Mucosa of rectum (tissue), 2 donors: ENCODE results near the gene SPPL3.

Source experiments
- H3K27ac ChIP-seq, 2 donors: one replicate each; pipeline ENCODE4 v1.7.0; 2013; ENCODE audit warnings: inconsistent platforms in 2 of 2, low read depth in 2 of 2, low read length in 2 of 2
- H3K27me3 ChIP-seq, 2 donors: one replicate each; pipeline ENCODE4 v1.7.0; 2013; ENCODE audit warnings: low read length in 2 of 2; ENCODE audit not compliant: control insufficient read depth in 2 of 2, insufficient read depth in 2 of 2
- H3K36me3 ChIP-seq, 2 donors: one replicate each; pipeline ENCODE4 v1.7.0; 2013; ENCODE audit warnings: low read length in 2 of 2; ENCODE audit not compliant: control insufficient read depth in 2 of 2, insufficient read depth in 2 of 2
- H3K4me1 ChIP-seq, 2 donors: one replicate each; pipeline ENCODE4 v1.7.0; 2013; ENCODE audit warnings: low read length in 2 of 2, mild to moderate bottlenecking in 1 of 2; ENCODE audit not compliant: control insufficient read depth in 2 of 2, insufficient read depth in 2 of 2
- H3K4me3 ChIP-seq, 2 donors: one replicate each; pipeline ENCODE4 v1.7.0; 2013; ENCODE audit warnings: low read length in 2 of 2
- H3K9ac ChIP-seq, 2 donors: one replicate each; pipeline ENCODE4 v1.7.0; 2013; ENCODE audit warnings: low read length in 2 of 2, low read depth in 1 of 2, mild to moderate bottlenecking in 1 of 2
- H3K9me3 ChIP-seq, 2 donors: one replicate each; pipeline ENCODE4 v1.7.0; 2013; ENCODE audit warnings: low read length in 2 of 2; ENCODE audit not compliant: control insufficient read depth in 2 of 2
- donor health status: healthy.
- donor health status: Normal muscosa, but diverticular disease.

SPPL3 gene

DNA sequence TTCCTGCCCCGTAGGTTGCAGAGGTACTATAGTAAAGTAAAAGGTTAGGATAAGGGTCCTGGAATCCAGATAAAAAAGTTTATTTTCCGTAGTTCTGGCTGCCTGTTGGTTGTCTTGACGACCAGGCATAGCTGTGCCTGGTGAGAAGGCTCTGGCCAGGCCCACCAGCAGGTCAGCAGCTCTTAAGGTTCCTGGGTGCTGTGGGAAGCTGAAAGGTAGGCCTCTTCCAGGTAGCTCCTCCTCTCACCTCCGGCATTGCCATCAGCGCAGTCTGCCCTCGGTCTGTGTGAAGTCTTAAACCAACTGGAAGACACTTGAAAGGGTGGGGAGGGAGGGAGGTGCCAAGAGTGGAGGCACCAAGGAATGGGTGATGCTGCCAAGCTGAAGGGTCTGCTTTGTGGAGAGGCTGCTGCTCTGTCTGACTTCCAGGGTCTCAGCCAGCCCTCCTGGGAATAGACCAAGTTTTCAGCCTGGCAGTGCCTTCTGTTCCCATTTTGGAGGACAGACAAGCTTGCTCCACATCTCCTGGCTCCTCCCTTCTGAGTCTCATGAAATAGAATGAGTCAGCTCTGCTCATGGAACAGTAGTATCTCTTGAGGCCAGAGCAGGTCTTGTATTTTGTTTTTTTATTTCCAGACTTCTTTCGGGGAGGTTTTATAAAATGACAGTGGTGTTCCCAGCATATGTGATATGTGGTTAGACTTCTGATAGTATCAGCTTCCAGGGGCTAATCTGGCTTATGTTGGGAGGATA lies 183.7 kb downstream of the SPPL3 start:
- Histone ChIP-seq H3K4me1 (peaks cover 34 to 42% of the 10 kb centered on the region in 2 donors), H3K36me3 (peaks cover 50 to 60% of the 10 kb centered on the region in 2 donors), H3K9me3 (no peaks in the 10 kb centered on the region), H3K4me3 (no peak overlapping the region), H3K9ac (no peak overlapping the region), H3K27me3 (no peaks in the 10 kb centered on the region), H3K27ac (peak overlapping the region; percentile 71 to 78)

DNA sequence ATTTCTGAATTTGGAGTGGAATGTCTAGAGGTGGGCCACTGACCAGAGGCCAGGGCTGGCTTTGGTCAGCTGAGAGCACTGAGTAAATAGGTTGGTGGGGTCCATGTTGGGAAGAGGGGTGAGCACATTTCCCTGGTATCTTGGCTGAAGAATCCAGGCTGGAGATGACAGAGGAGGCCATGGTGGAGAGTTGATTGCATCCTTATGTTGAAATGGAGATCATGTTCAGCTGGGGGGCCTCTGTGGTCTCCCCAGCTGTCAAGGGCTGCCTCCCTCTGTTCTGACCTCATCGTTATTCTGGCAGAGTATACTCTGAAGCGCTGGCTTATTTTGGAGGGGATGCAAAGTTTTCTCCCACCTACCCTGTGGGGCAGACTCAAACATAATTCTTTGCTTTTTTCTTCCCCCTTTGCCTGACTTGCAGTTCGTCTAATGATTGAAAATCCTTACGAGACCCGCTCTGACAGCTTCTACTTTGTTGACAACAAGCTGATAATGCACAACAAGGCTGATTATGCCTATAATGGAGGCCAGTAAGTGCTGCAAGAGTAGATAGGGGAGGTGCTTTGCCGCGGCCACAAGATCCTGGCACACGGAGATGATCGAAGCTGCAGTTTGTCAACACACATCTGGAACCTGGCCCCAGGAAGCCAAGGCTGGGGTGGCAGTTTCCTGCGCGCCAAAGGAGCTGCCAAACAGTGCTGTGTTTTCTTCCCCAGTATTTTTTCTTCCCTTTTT lies 184.5 kb downstream of the SPPL3 start:
- Histone ChIP-seq H3K9ac (peak overlapping the region in 1 of 2 donors; percentile 7), H3K9me3 (no peaks in the 10 kb centered on the region), H3K27ac (peak overlapping the region; percentile 71 to 78), H3K36me3 (peaks cover 54 to 65% of the 10 kb centered on the region in 2 donors), H3K4me3 (peak overlapping the region in 1 of 2 donors; percentile 51), H3K4me1 (peaks cover 28 to 35% of the 10 kb centered on the region in 2 donors), H3K27me3 (no peaks in the 10 kb centered on the region)

DNA sequence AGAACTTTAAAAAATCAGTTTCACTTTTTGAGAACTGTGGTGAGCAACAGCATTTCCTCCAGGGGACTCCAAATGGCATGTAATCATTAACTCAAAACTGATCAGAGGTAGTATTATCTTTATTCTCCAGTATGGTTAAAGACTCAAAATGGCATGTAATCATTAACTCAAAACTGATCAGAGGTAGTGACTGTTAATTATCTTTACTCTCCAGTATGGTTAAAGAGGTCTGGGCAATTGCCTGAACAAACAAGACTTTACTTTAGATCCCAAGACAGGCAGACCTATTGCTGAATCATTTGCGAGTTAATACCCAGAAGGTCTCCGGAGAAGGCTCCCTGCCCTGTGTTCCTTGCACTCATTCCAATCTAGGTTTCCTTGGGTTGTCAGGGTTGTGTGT lies 185.1 kb downstream of the SPPL3 start:
- no peaks in the 10 kb centered on the region for H3K9me3 ChIP-seq
- peak overlapping the region in 1 of 2 donors; percentile 51 for H3K4me3 ChIP-seq
- H3K36me3 ChIP-seq, result peaks cover 58 to 66% of the 10 kb centered on the region in 2 donors
- H3K27ac ChIP-seq, result peak overlapping the region; percentile 71 to 78
- H3K9ac ChIP-seq, result peak overlapping the region in 1 of 2 donors; percentile 7
- peaks cover 28 to 35% of the 10 kb centered on the region in 2 donors for H3K4me1 ChIP-seq
- no peaks in the 10 kb centered on the region for H3K27me3 ChIP-seq

- Histone ChIP-seq H3K27ac (peak overlapping the region; percentile 69 to 78), H3K4me1 (peaks cover 28 to 35% of the 10 kb centered on the region in 2 donors), H3K9me3 (no peaks in the 10 kb centered on the region), H3K27me3 (no peaks in the 10 kb centered on the region), H3K4me3 (no peak overlapping the region), H3K9ac (no peak overlapping the region), H3K36me3 (peaks cover 61 to 71% of the 10 kb centered on the region in 2 donors)
Measured at GRCh38 chr12:120718055-120718454, 186.1 kb downstream of the SPPL3 start.

DNA sequence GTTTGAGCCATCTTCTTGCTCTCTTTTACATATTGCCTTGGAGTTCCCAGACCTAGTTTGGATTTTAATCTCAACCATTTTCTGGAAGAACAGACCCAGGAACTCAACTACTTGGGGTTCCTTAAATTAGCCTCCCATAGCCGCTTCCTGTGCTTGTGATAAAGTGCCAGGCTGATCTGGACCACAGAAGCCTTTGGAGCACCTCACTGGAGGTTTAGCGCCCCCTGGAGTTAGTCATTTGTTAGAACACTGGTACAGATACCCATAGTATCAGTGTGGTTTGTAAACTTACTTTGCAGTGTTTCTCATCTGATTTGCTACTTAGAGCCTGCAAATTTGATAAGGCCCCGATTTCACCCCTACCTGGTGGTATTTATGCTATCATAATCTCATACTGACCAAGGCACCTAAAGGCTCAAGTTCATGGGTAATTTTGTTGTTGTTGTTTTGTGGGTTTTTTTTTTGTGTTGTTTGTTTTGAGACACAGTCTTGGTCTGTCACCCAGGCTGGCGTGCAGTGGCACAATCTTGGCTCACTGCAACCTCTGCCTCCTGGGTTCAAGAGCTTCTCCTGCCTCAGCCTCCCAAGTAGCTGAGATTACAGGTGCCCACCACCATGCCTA lies 190.2 kb downstream of the SPPL3 start:
- Histone ChIP-seq H3K9ac (no peak overlapping the region), H3K36me3 (peaks cover 30 to 37% of the 10 kb centered on the region in 2 donors), H3K27me3 (no peaks in the 10 kb centered on the region), H3K4me1 (peaks cover 31 to 32% of the 10 kb centered on the region in 2 donors), H3K9me3 (no peaks in the 10 kb centered on the region), H3K27ac (no peak overlapping the region), H3K4me3 (no peak overlapping the region)

- no peak overlapping the region for H3K27ac ChIP-seq
- peaks cover 22 to 25% of the 10 kb centered on the region in 2 donors for H3K4me1 ChIP-seq
- H3K9me3 ChIP-seq, result no peaks in the 10 kb centered on the region
- H3K36me3 ChIP-seq, result peaks cover 21 to 28% of the 10 kb centered on the region in 2 donors
- H3K27me3 ChIP-seq, result no peaks in the 10 kb centered on the region
- no peak overlapping the region for H3K9ac ChIP-seq
- H3K4me3 ChIP-seq, result no peak overlapping the region
Measured at GRCh38 chr12:120712610-120713009, 191.5 kb downstream of the SPPL3 start.
